ENCODE results near the gene ANKRD44.

- TF ChIP-seq EZH2 (IDR thresholded peaks at IDR 0.05; ENCODE audit: insufficient read depth, poor library complexity, severe bottlenecking) (no peak), EZH2phosphoT487 (IDR thresholded peaks at IDR 0.05; ENCODE audit: insufficient read depth, low read depth) (no peak)
These were observed 207.2 kb downstream of the ANKRD44 start for GRCh38 chr2:197103363-197103762.
